Measurements from ENCODE around the gene STRA6.
A peak's percentile ranks its signal among the peaks of the same experiment; 100 is the strongest.

STRA6 gene, protein sequence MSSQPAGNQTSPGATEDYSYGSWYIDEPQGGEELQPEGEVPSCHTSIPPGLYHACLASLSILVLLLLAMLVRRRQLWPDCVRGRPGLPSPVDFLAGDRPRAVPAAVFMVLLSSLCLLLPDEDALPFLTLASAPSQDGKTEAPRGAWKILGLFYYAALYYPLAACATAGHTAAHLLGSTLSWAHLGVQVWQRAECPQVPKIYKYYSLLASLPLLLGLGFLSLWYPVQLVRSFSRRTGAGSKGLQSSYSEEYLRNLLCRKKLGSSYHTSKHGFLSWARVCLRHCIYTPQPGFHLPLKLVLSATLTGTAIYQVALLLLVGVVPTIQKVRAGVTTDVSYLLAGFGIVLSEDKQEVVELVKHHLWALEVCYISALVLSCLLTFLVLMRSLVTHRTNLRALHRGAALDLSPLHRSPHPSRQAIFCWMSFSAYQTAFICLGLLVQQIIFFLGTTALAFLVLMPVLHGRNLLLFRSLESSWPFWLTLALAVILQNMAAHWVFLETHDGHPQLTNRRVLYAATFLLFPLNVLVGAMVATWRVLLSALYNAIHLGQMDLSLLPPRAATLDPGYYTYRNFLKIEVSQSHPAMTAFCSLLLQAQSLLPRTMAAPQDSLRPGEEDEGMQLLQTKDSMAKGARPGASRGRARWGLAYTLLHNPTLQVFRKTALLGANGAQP

GRCh38 chr15:74202452-74203401 lies at the start of gene STRA6:
Gene STRA6, minus strand, starts transcription at chr15:74202787. Its CDS starts 520 bp downstream, at chr15:74202267.
- peak; percentile 63 for DNase-seq

- DNase-seq: no peak
These were observed 49.7 kb upstream of the STRA6 start for GRCh38 chr15:74252291-74252690.

GRCh38 chr15:74251131-74251811 lies 48.7 kb upstream of the STRA6 start:
- DNase-seq: no peak

DNA sequence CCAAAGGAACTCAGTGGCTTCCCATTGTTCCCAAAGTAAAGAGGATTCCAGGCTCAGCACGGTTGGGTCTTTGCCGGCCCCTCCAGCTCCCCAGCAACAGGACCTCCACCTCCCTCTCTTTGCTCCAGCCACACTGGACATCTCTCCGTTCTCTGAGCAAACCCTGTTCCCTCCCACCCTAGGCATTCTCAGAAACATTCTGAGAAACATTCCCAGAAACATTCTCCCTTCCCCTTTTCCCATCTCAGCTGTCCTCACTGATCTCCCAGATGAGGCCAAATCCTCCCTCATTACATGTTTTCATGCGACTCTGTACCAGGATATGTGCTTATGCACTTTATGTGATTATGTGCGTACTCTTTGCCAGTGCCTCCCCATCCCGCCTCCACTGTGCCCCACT lies 47.7 kb upstream of the STRA6 start:
- no peak for DNase-seq

GRCh38 chr15:74245342-74245931 lies 42.9 kb upstream of the STRA6 start:
- peak; percentile 81 for DNase-seq

- DNase-seq: no peak
These were observed 42.3 kb upstream of the STRA6 start for GRCh38 chr15:74244822-74245341.

- DNase-seq: peak; percentile 41
These were observed 40.8 kb upstream of the STRA6 start for GRCh38 chr15:74243431-74243830.

- DNase-seq: no peak
These were observed 40.0 kb upstream of the STRA6 start for GRCh38 chr15:74242441-74243185.

DNA sequence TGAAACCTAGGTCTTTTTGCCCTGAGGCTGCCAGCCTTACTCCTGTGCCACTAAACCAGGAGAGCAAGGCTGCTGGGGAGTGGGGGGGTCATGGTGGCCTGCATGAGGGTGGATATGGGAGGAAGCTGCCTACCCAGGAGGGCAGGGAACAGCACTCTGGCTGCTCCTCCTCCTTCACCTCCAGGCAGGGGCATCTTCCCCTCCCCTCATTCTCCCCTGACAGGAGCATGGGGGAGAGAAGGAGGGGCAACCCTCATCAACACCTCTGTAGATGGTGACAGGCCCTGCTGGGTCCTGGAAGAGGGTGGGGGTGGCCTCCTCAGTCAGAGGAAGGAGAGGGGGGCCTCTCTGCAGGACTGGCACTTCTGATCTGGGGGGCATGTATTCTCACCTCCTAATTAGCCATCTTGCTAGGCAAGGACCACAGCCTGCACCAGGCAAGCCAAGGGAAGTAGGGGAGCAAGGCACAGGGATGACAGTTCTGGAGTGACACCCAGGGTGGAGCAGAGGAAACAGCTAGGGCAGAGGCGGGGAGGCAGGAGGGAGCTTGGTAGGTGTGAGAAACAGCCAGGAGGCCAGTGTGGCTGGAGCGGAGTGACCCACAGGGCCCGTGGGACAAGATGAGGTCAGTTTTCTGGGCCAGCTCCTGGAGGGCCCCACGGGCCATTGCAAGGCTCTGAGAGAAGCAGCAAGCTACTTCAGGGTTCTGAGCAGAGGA lies 38.5 kb upstream of the STRA6 start:
- no peak for DNase-seq

DNA sequence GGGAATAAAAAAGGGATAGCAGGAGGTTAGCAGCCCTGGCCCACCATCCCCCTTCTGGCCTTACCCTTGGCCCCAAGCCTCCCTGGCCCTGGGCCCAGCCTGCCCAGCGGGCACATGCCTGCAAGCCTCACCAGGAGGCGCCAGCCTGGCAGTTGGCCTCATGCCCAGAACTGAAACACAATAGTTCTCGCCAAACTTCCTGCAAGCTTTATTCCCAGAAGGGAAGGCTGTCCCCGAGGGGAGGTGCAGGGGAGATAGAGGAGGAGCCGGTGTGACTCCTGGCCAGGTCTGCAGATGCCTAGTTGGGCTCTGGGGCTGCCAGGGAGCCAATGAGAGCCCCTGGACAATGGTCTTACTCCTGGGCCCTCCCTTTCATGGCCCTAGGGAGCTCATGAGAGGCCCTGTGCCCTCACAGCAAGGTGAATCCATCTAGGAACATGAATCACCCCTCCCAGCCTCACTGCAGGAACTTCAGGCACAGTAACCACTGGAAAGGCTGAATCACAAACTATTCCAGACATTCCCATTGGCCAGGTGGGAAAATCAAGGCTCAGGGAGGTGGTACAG lies 37.5 kb upstream of the STRA6 start:
- peak; percentile 90 for DNase-seq

GRCh38 chr15:74239051-74239705 lies 36.6 kb upstream of the STRA6 start:
- peak; percentile 53 for DNase-seq

DNA sequence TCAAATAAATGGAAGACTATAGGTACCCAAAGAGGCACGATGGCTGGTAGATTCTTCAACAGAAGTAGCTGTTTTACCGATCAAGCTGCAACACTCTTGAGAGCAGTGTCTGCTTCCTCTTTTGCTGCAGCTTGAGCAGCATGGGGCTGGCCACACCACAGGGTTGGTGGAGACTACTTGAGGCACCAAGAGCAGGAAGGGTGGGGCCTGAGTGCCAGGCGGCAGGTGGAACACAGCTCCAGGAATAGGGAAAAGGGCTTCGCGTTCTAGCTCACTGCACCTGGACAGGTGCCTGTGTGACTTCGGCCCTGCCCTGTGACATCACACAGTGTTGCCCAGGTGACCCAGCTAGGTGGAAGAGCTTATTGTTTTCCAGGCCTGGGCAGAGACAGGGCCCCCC lies 33.4 kb upstream of the STRA6 start, which contains the start of gene CCDC33:
CCDC33 (plus strand) TSS at position 365 of the 400 bp plus-strand sequence. CDS start 394 bp downstream, outside the sequence.
- DNase-seq: peak; percentile 90

- DNase-seq: no peak
These were observed 31.9 kb upstream of the STRA6 start for GRCh38 chr15:74234598-74234875.

DNA sequence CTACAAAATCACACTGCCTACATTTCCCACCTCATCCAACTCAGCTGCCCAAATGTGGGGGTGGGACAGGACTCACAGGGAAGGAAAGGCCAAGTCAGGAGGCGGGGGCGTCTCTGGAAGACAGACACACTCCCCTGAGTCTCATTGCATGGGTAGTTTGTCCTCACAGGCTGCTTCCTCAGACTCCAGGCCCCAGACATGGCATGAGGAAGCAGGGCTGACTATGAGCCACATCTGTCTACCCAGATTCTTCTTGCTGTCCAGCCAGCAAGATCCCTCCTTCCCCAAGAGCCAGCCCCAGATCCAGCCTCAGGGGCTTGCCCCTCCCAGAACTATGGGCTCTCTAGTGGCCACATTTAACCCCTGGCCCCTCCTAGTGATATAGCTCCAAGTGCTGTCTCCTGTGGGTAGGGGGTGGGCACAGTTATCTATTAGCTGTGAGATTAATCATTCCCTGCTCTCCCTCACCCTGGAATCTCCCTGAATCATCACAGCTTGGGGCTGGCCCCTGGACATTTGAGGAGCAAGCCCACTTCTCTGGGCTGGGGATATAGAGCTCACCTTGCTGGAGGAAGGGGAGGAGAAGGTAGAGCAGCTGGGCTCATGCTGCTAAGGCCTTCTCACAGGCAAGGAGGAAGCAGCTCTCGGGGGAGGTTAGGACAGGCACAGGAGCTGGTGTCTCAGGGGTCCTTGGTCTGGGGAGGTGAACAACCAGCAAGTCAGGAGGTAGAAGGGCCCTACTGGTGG lies 31.4 kb upstream of the STRA6 start:
- no peak for DNase-seq

- no peak for DNase-seq
These were observed 30.8 kb upstream of the STRA6 start for GRCh38 chr15:74233373-74233772.

GRCh38 chr15:74231475-74231874 lies 28.9 kb upstream of the STRA6 start:
- DNase-seq: no peak

DNA sequence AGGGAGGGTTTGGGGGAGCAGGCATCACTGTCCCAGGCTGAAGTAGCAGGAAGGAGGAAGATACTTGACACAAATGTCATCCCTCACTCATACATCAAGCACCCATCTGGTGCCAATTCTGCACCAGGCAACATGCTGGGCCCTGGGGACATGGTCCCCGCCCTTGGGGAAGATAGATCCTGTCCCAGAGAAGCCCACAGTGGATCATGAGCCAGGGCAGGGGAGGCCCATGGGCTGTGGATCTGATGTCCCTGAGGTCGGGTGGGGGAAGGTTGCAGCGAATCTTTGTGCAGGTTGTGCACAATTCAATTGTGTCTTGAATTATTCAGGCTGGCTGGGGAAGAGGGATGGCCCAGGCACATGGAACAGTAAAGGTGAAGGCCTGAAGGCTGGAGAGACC lies 27.1 kb upstream of the STRA6 start:
- DNase-seq: no peak

GRCh38 chr15:74228723-74229081 lies 26.1 kb upstream of the STRA6 start:
- peak; percentile 24 for DNase-seq

All from DMS79 (cell line).